ENCODE data around the gene FRAS1. TPM values are rescaled to one million over a fixed set of nuclear protein-coding genes. Genes with fewer than 3 reads are reported as not detected.

FRAS1 gene
- polyA plus RNA-seq, 2 of the 4 experiments (the other 2 are of a cell fraction) = 2.3 to 5.8 TPM

DNA sequence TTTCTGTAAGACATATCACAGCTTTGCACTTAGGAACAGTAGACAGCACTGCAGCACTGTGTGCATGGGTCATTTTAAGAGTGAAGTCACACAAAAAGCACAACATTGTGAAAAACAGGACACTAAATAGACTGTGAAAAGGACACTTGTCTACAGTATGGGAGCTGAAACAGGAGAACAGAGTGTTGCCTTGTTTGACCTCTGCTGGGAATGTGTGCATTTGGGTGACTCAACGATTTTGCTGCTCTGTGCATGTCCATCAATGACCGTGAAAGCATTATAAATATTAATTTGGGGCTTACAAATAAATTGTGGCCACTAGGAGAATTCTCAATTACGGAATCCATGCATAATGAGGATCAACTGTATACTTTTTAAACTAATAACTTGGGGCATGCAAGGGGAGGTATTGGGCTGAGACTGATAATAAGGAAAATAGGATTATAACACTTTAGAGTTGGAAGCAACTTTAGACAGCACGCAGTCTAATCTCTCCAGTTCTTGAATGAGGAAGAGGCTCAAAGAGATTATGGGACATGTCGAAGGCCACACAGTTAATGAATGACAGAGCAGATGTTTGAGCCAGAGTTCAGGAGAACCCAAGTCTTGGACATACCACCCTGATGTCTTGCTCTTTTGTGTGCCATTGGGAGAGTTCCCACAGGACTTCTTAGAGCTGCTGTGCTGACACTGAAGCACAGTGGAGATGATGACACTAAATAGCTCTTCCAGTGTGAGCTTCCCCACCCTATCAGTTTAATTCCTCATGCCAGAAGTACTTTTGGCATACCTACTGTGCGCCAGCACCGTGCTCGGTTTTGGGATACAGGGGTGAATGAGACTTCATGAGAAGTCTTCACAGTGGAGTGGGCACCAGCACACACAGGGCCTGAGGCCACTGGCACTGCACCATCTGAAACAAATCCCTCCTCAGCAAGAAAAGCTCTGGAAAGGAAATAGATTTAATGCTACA lies 79.3 kb downstream of the FRAS1 start:
- H3K4me3 ChIP-seq = no peak overlapping the region
- ChIA-PET POLR2A (no interaction called here), CTCF (no interaction called here)
- no peaks in the 10 kb centered on the region for H3K9me3 ChIP-seq
- H3K4me1 ChIP-seq = peaks cover 31% of the 10 kb centered on the region
- FAIRE-seq = no peak
- DNase-seq (ENCODE audit: low read depth in 1 of 2, low spot score in 1 of 2) = peak in 1 of 2 experiments; percentile 35
- TF ChIP-seq FOSB (CRISPR knock-in tag; IDR thresholded peaks at IDR 0.05) (no peak), HES2 (IDR thresholded peaks at IDR 0.05) (no peak), E2F6 (IDR thresholded peaks at IDR 0.05; ENCODE audit: borderline replicate concordance, low read depth) (no peak), ELK1 (IDR thresholded peaks at IDR 0.05; ENCODE audit: low read depth, low read length) (no peak), ESRRA (IDR thresholded peaks at IDR 0.05; ENCODE audit: borderline replicate concordance, low read length) (no peak), PBX3 (IDR thresholded peaks at IDR 0.05) (no peak), HDAC2 (IDR thresholded peaks at IDR 0.05) (no peak), GATA3 (IDR thresholded peaks at IDR 0.05; ENCODE audit: borderline replicate concordance) (no peak), EHF (CRISPR knock-in tag; IDR thresholded peaks at IDR 0.05) (no peak), RAD21 (conservative IDR thresholded peaks at IDR 0.05 in 1 of 2, IDR thresholded peaks at IDR 0.05 in 1 of 2) (no peak), ZSCAN20 (CRISPR knock-in tag; IDR thresholded peaks at IDR 0.05) (no peak), HOXA7 (CRISPR knock-in tag; IDR thresholded peaks at IDR 0.05) (no peak), BCL3 (IDR thresholded peaks at IDR 0.05) (no peak), RFX5 (IDR thresholded peaks at IDR 0.05) (no peak), BHLHE40 (IDR thresholded peaks at IDR 0.05; ENCODE audit: low read depth, low read length) (no peak), POLR2A (IDR thresholded peaks at IDR 0.05; ENCODE audit: low read length) (no peak)
- TF ChIP-seq, protein P1, sequence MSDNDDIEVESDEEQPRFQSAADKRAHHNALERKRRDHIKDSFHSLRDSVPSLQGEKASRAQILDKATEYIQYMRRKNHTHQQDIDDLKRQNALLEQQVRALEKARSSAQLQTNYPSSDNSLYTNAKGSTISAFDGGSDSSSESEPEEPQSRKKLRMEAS (IDR thresholded peaks at IDR 0.05) = no peak
- WGBS (ENCODE audit: missing lambda C conversion rate) = 31% methylated on average over 8 of the region's 8 CpGs
- ATAC-seq = peak in 1 of 2 experiments; percentile 71; a peak in 3 of 6 replicates
- H3K27ac ChIP-seq = peak overlapping the region; percentile 50 to 63; a peak in 5 of 6 replicates
- peak overlapping the region; percentile 71 for H3K4me2 ChIP-seq

DNA sequence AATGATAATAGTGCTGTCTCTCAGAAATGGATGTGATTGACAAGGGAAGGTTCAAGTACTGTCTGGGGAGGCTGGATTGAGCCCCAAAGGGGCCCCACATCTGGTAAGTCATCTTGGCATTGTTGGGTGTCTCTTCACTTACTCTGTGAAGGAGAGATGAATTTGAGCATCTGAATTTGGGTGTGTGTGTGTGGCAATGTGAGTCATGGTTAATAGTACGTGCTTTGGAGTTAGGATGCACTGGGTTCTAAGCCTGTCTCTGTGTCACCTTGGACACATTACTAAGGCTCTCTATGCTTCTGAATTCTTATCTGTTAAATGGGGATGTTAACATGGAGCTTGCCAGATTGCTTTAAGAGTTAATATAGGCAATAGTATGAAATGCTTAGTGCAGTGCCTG lies 80.4 kb downstream of the FRAS1 start:
- FAIRE-seq (no peak), DNase-seq (ENCODE audit: low read depth in 1 of 2, low spot score in 1 of 2) (no peak), ATAC-seq (no peak)
- H3K4me3 ChIP-seq = no peak overlapping the region
- WGBS (ENCODE audit: missing lambda C conversion rate) = 50% methylated on average over 1 of the region's 1 CpG
- CTCF ChIA-PET = interaction anchor here (1.4 kb wide), 1 partner anchor 78 kb away, joined by 3 read pairs; no protein-coding TSS in a partner anchor
- TF ChIP-seq ZFP36 (IDR thresholded peaks at IDR 0.05; ENCODE audit: borderline replicate concordance, partially characterized antibody) = no peak
- TF ChIP-seq REST (IDR thresholded peaks at IDR 0.05) = no peak
- TF ChIP-seq HDAC2 (IDR thresholded peaks at IDR 0.05) = no peak
- TF ChIP-seq ESRRA (IDR thresholded peaks at IDR 0.05; ENCODE audit: borderline replicate concordance, low read length) = no peak
- TF ChIP-seq JUN (IDR thresholded peaks at IDR 0.05) = no peak
- TF ChIP-seq RFX5 (IDR thresholded peaks at IDR 0.05) = no peak
- no peak for TF ChIP-seq EHF (CRISPR knock-in tag; IDR thresholded peaks at IDR 0.05)
- no peak for TF ChIP-seq NPAS2 (CRISPR knock-in tag; IDR thresholded peaks at IDR 0.05; ENCODE audit: borderline replicate concordance)
- TF ChIP-seq CHD4 (IDR thresholded peaks at IDR 0.05; ENCODE audit: borderline replicate concordance) = no peak
- TF ChIP-seq RARB (CRISPR knock-in tag; IDR thresholded peaks at IDR 0.05) = no peak
- H3K27ac ChIP-seq = no peak overlapping the region
- POLR2A ChIA-PET = no interaction called here
- peaks cover 31% of the 10 kb centered on the region for H3K4me1 ChIP-seq
- no peaks in the 10 kb centered on the region for H3K9me3 ChIP-seq
- no peak overlapping the region for H3K4me2 ChIP-seq
